Activated CD8-positive, alpha-beta memory T cell treated with anti-CD3 and anti-CD28 coated beads, Interleukin-2, amount 50 U/mL, for 4 hours (primary cell): Measurements from ENCODE around the gene MAOB.
"Not testable (repeated sequence)": the region's sequence is repeated elsewhere in the genome, so short reads cannot be mapped to it uniquely, and the experiment has no call there.

Source experiments
- DNase-seq: peaks from one replicate; pipeline ENCODE4 v3.0.0-alpha.2; 2020

The MAOB gene

GRCh38 chrX:43750248-43750676, 132.0 kb downstream of the MAOB start:
- peak; percentile 27 for DNase-seq

- DNase-seq, result no peak
Observed at GRCh38 chrX:43747476-43747875, 134.8 kb downstream of the MAOB start.

- DNase-seq, result no peak
Observed at GRCh38 chrX:43745938-43746721, 136.1 kb downstream of the MAOB start.

- DNase-seq, result no peak
Observed at GRCh38 chrX:43744284-43744683, 138.0 kb downstream of the MAOB start.

GRCh38 chrX:43743100-43743822, 139.0 kb downstream of the MAOB start:
- no peak for DNase-seq

- DNase-seq, result no peak
Observed at GRCh38 chrX:43741843-43742573, 140.2 kb downstream of the MAOB start.

- no peak for DNase-seq
Observed at GRCh38 chrX:43735957-43736356, 146.3 kb downstream of the MAOB start.

- DNase-seq, result no peak
Observed at GRCh38 chrX:43735534-43735933, 146.7 kb downstream of the MAOB start.

GRCh38 chrX:43734444-43734843, 147.8 kb downstream of the MAOB start:
- no peak for DNase-seq

GRCh38 chrX:43733699-43734098, 148.6 kb downstream of the MAOB start:
- no peak for DNase-seq

GRCh38 chrX:43731086-43731485, 151.2 kb downstream of the MAOB start:
- DNase-seq, result no peak

- DNase-seq, result no peak
Observed at GRCh38 chrX:43728966-43729365, 153.3 kb downstream of the MAOB start.

- DNase-seq, result no peak
Observed at GRCh38 chrX:43728002-43728401, 154.2 kb downstream of the MAOB start.

- not testable (repeated sequence) for DNase-seq
Observed at GRCh38 chrX:43727254-43727653, 155.0 kb downstream of the MAOB start.

- DNase-seq, result not testable (repeated sequence)
Observed at GRCh38 chrX:43725227-43725626, 157.0 kb downstream of the MAOB start.

- DNase-seq, result no peak
Observed at GRCh38 chrX:43720961-43721360, 161.3 kb downstream of the MAOB start.

- no peak for DNase-seq
Observed at GRCh38 chrX:43720082-43720481, 162.2 kb downstream of the MAOB start.

- no peak for DNase-seq
Observed at GRCh38 chrX:43718956-43719355, 163.3 kb downstream of the MAOB start.

- no peak for DNase-seq
Observed at GRCh38 chrX:43718546-43718945, 163.7 kb downstream of the MAOB start.

GRCh38 chrX:43718081-43718480, 164.2 kb downstream of the MAOB start:
- DNase-seq, result no peak

- no peak for DNase-seq
Observed at GRCh38 chrX:43717161-43717560, 165.1 kb downstream of the MAOB start.

GRCh38 chrX:43716696-43717095, 165.6 kb downstream of the MAOB start:
- DNase-seq, result no peak
